Fibroblast of lung (primary cell): ENCODE measurements around the gene SH3TC2. TPM values are rescaled to one million over a fixed set of nuclear protein-coding genes. Genes with fewer than 3 reads are reported as not detected.

Experiments used
- DNase-seq, 2 donors: peaks; one replicate each; pipeline versions ENCODE4 v3.0.0 to v3.0.0-alpha.2; 2010; ENCODE audit warnings: low read depth in 2 of 2
- H2AFZ ChIP-seq: 2 replicates; pipeline ENCODE4 v1.5.1; 2012; ENCODE audit warnings: low read length, control low read depth, inconsistent platforms
- H3K27ac ChIP-seq: 2 replicates; pipeline ENCODE4 v1.5.1; 2011; ENCODE audit warnings: low read length, control low read depth; ENCODE audit not compliant: insufficient read depth
- H3K27me3 ChIP-seq: 2 replicates; pipeline ENCODE4 v1.5.1; 2011; ENCODE audit warnings: mild to moderate bottlenecking, low read length; ENCODE audit not compliant: control insufficient read depth, insufficient read depth
- H3K36me3 ChIP-seq: 2 replicates; pipeline ENCODE4 v1.5.1; 2011; ENCODE audit warnings: low read length; ENCODE audit not compliant: control insufficient read depth, insufficient read depth
- H3K4me1 ChIP-seq: 2 replicates; pipeline ENCODE4 v1.5.1; 2011; ENCODE audit warnings: low read length; ENCODE audit not compliant: control insufficient read depth, insufficient read depth; ENCODE audit errors: extremely low read depth
- H3K4me2 ChIP-seq: 2 replicates; pipeline ENCODE4 v1.5.1; 2011; ENCODE audit warnings: low read length, control low read depth; ENCODE audit not compliant: insufficient read depth; ENCODE audit errors: extremely low read depth
- H3K4me3 ChIP-seq, 4 experiments: fragments of 200-600 bp in 1 of 4; sonication (generic) in 1 of 4; replicated peaks in 1 of 4; 2 replicates each; pipeline ENCODE4 v1.5.1; 2011 to 2016; ENCODE audit warnings: low read length in 4 of 4, low read depth in 3 of 4, mild to moderate bottlenecking in 3 of 4, control low read depth in 2 of 4, inconsistent platforms in 1 of 4, mixed read lengths in 1 of 4; ENCODE audit not compliant: insufficient read depth in 1 of 4; ENCODE audit errors: control extremely low read depth in 1 of 4
- H3K79me2 ChIP-seq: 2 replicates; pipeline ENCODE4 v1.5.1; 2012; ENCODE audit warnings: mild to moderate bottlenecking, low read length, inconsistent platforms; ENCODE audit not compliant: control insufficient read depth, insufficient read depth
- H3K9ac ChIP-seq: 2 replicates; pipeline ENCODE4 v1.5.1; 2011; ENCODE audit warnings: mild to moderate bottlenecking, low read length, control low read depth; ENCODE audit not compliant: insufficient read depth
- H3K9me3 ChIP-seq: 2 replicates; pipeline ENCODE4 v1.5.1; 2012; ENCODE audit warnings: low read depth, low read length; ENCODE audit not compliant: control insufficient read depth, insufficient read depth
- H4K20me1 ChIP-seq: 2 replicates; pipeline ENCODE4 v1.5.1; 2011; ENCODE audit warnings: low read length; ENCODE audit not compliant: control insufficient read depth, insufficient read depth; ENCODE audit errors: extremely low read depth
- EZH2 ChIP-seq: IDR thresholded peaks from 2 replicates; pipeline ENCODE4 v1.5.1; 2012; ENCODE audit warnings: low read length, control low read depth, mild to moderate bottlenecking; ENCODE audit errors: missing control alignments
- polyA plus RNA-seq, 2 donors: library from polyadenylated mRNA; depleted of rRNA in 1 of 2; stranded (reverse) in 1 of 2; unstranded in 1 of 2; fragments of >200 nt; gene quantifications; 2 replicates each; pipeline ENCODE4 v1.2.1, GENCODE V29; 2011 to 2012; ENCODE audit warnings: missing spikeins in 1 of 2
- total RNA-seq: library from RNA; depleted of rRNA; stranded (reverse); fragments of >200 nt; gene quantifications from 2 replicates; pipeline ENCODE4 v1.2.1, GENCODE V29; 2014
- TF ChIP-seq, protein P1 (sequence below), 2 donors: IDR thresholded peaks in 1 of 2; conservative IDR thresholded peaks in 1 of 2; 1 replicate in 1 of 2; 2 replicates in 1 of 2; pipeline ENCODE4 v1.5.1; 2011 to 2012; ENCODE audit warnings: low read length in 2 of 2, control low read depth in 1 of 2, inconsistent platforms in 1 of 2, low read depth in 1 of 2, mild to moderate bottlenecking in 1 of 2

SH3TC2 gene
- total and polyA plus RNA-seq, 2 donors (not counting 1 experiment from before 2014, with no cell fraction given): 0.83 to 3.2 TPM

DNA sequence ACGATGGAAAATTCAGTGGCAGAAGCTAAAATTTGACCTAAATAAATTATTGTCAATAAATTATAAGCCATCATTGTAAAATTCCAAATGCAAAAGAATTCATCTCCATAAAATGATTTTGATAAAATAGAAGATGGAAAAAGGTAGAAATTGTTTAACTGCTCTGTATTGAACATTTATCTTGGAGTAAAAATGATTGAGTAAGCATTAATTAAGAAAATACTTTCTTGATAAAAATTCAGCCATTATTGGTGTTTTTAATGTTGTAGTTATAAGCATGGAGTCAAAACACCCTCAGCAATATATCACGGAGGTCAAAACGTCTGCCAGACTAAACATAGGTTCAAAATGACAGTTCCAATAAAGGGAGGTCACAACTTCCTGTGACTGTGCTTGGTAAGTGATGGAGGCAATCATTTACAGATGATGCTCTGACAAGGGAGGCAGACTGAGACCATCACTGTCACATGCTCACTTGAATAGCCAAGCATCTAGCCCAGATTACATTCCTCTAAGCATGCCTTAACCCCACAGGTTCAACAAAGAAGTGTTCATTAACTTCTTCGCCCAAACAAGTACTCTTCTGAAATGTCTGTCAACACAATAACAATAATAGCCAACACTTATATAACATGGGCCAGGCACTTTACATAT, 69.5 kb downstream of the SH3TC2 start:
- Histone ChIP-seq H3K27ac (no peak overlapping the region), H3K4me2 (no peak overlapping the region), H3K9ac (no peak overlapping the region), H3K9me3 (no peaks in the 10 kb centered on the region), H2AFZ (no peak overlapping the region), H4K20me1 (no peaks in the 10 kb centered on the region), H3K4me3 (no peak overlapping the region), H3K4me1 (no peaks in the 10 kb centered on the region), H3K36me3 (no peaks in the 10 kb centered on the region), H3K27me3 (no peaks in the 10 kb centered on the region), H3K79me2 (no peaks in the 10 kb centered on the region)
- no peak for DNase-seq
- TF ChIP-seq, protein P1, sequence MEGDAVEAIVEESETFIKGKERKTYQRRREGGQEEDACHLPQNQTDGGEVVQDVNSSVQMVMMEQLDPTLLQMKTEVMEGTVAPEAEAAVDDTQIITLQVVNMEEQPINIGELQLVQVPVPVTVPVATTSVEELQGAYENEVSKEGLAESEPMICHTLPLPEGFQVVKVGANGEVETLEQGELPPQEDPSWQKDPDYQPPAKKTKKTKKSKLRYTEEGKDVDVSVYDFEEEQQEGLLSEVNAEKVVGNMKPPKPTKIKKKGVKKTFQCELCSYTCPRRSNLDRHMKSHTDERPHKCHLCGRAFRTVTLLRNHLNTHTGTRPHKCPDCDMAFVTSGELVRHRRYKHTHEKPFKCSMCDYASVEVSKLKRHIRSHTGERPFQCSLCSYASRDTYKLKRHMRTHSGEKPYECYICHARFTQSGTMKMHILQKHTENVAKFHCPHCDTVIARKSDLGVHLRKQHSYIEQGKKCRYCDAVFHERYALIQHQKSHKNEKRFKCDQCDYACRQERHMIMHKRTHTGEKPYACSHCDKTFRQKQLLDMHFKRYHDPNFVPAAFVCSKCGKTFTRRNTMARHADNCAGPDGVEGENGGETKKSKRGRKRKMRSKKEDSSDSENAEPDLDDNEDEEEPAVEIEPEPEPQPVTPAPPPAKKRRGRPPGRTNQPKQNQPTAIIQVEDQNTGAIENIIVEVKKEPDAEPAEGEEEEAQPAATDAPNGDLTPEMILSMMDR (conservative IDR thresholded peaks at IDR 0.05 in 1 of 2, IDR thresholded peaks at IDR 0.05 in 1 of 2; ENCODE audit: low read depth in 1 of 2, low read length in 2 of 2): no peak
- TF ChIP-seq EZH2: no peak

DNA sequence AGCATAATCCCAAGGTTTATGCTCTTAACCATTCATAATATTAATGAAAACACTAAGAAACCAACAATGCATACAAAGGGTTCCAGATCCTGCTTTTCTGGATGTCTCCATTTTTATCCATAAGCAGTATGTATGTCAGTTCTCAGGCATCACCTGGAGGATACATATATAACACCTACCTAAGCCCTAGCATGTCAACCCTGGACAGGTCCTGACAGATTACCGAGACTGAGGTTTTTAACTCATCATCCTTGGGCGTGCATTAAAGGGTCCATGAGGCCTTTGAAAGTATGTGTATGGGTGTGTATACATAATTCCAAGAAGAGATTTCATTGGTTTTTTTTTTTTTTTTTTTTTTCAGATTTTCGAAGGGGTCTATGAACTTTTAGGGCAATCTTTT, 70.6 kb downstream of the SH3TC2 start:
- no peaks in the 10 kb centered on the region for H3K27me3 ChIP-seq
- no peak overlapping the region for H3K27ac ChIP-seq
- no peak overlapping the region for H3K4me2 ChIP-seq
- no peaks in the 10 kb centered on the region for H4K20me1 ChIP-seq
- no peaks in the 10 kb centered on the region for H3K9me3 ChIP-seq
- H2AFZ ChIP-seq: no peak overlapping the region
- no peaks in the 10 kb centered on the region for H3K36me3 ChIP-seq
- no peak overlapping the region for H3K4me3 ChIP-seq
- H3K9ac ChIP-seq: no peak overlapping the region
- no peak for DNase-seq
- H3K4me1 ChIP-seq: no peaks in the 10 kb centered on the region
- no peaks in the 10 kb centered on the region for H3K79me2 ChIP-seq
- TF ChIP-seq, protein P1 (conservative IDR thresholded peaks at IDR 0.05 in 1 of 2, IDR thresholded peaks at IDR 0.05 in 1 of 2; ENCODE audit: low read depth in 1 of 2, low read length in 2 of 2): no peak
- TF ChIP-seq EZH2: no peak

DNA sequence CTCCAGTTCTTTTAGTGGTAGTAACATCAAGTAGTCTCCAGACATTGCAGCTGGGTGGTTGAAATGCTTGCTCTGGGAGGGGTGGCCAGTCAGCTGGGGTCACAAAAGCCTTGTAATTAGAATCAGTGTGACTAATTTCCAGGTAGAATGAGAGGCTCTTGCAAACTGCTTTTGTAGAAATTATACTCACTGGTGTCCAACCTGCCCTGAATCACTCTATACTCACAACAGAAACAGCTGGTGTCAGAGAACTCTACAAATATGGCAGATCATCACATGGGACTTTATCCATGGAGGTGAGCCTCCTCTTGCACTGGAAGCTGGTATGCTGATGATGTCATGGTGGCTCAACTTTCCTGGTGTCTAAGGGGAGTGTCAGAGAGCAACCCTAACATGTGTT, 71.3 kb downstream of the SH3TC2 start:
- Histone ChIP-seq H3K27me3 (no peaks in the 10 kb centered on the region), H3K4me2 (no peak overlapping the region), H3K27ac (no peak overlapping the region), H3K9me3 (no peaks in the 10 kb centered on the region), H3K4me1 (no peaks in the 10 kb centered on the region), H4K20me1 (no peaks in the 10 kb centered on the region), H3K79me2 (no peaks in the 10 kb centered on the region), H2AFZ (no peak overlapping the region), H3K9ac (no peak overlapping the region), H3K4me3 (no peak overlapping the region), H3K36me3 (no peaks in the 10 kb centered on the region)
- TF ChIP-seq EZH2: no peak
- TF ChIP-seq, protein P1 (conservative IDR thresholded peaks at IDR 0.05 in 1 of 2, IDR thresholded peaks at IDR 0.05 in 1 of 2; ENCODE audit: low read depth in 1 of 2, low read length in 2 of 2): no peak
- no peak for DNase-seq
